ENCODE results near the gene INHBA. TPM values are rescaled to one million over a fixed set of nuclear protein-coding genes. Genes with fewer than 3 reads are reported as not detected.

INHBA gene
- total RNA-seq, 1 experiment from 2014 or later, result 1.7 TPM

GRCh38 chr7:41744161-41744560, 41.3 kb upstream of the INHBA start:
- H3K9ac ChIP-seq (ENCODE audit: extremely low read depth, insufficient read length, low read length), result no peak overlapping the region
- no peak overlapping the region for H2BK20ac ChIP-seq (ENCODE audit: low read depth, low read length, poor library complexity, severe bottlenecking)
- no peak overlapping the region for H3K18ac ChIP-seq (ENCODE audit: insufficient read length, low read depth, low read length)
- no peak overlapping the region for H2BK12ac ChIP-seq (ENCODE audit: insufficient read length, low read depth, low read length)
- H2BK15ac ChIP-seq (ENCODE audit: low read depth, low read length), result no peak overlapping the region
- H3K27me3 Mint-ChIP-seq (ENCODE audit: low read depth), result no peaks in the 10 kb centered on the region; the same call in 1 of the 2 replicates
- H3K23ac ChIP-seq (ENCODE audit: insufficient read length, low read depth, low read length), result no peak overlapping the region
- no CpG with 5 or more reads among the region's 4 CpGs for WGBS (ENCODE audit: extremely low coverage, insufficient read length, low lambda C conversion rate)
- no peak overlapping the region for H3K4me2 ChIP-seq (ENCODE audit: insufficient read depth, insufficient read length, low read length)
- TF ChIP-seq CTCF (conservative IDR thresholded peaks at IDR 0.05), result no peak
- H3K56ac ChIP-seq (ENCODE audit: insufficient read length, low read depth, low read length), result no peak overlapping the region
- H2AFZ ChIP-seq (ENCODE audit: low read length), result peak overlapping the region; percentile 32
- H2BK120ac ChIP-seq (ENCODE audit: low read depth, low read length, poor library complexity, severe bottlenecking), result no peak overlapping the region
- H2AK5ac ChIP-seq (ENCODE audit: insufficient read length, low read length), result no peak overlapping the region
- H4K8ac ChIP-seq (replicated peaks; ENCODE audit: insufficient read length, low read depth, low read length), result no peak overlapping the region
- H3K36me3 Mint-ChIP-seq (ENCODE audit: insufficient read depth in 1 of 3, low read depth in 3 of 3), result peaks cover 11 to 31% (median 13%) of the 10 kb centered on the region in 3 experiments
- H3K9me3 ChIP-seq (ENCODE audit: control insufficient read depth, low read depth, low read length), result peaks cover 8% of the 10 kb centered on the region
- H3K27me3 ChIP-seq (ENCODE audit: insufficient read depth, low read length), result no peaks in the 10 kb centered on the region
- no peak overlapping the region for H3K27ac ChIP-seq (ENCODE audit: insufficient read length, low read depth, low read length)
- no peak overlapping the region for H4K91ac ChIP-seq (ENCODE audit: insufficient read length, low read depth, low read length)
- no peak overlapping the region for H4K5ac ChIP-seq (ENCODE audit: insufficient read length, low read depth, low read length)
- no peaks in the 10 kb centered on the region for H3K23me2 ChIP-seq (ENCODE audit: insufficient read length, low read depth, low read length, poor library complexity, severe bottlenecking)
- H3K4me1 Mint-ChIP-seq, result peaks cover 15 to 16% of the 10 kb centered on the region in 2 experiments
- no peak overlapping the region for H3T11ph ChIP-seq (ENCODE audit: low read length)
- H4K20me1 ChIP-seq (ENCODE audit: control insufficient read depth, insufficient read depth, insufficient read length), result no peaks in the 10 kb centered on the region
- no peak overlapping the region for H3K14ac ChIP-seq (ENCODE audit: insufficient read depth, low read length)
- no peaks in the 10 kb centered on the region for H3K79me1 ChIP-seq (ENCODE audit: insufficient read depth, low read depth, low read length, poor library complexity, severe bottlenecking)
- peak overlapping the region in 1 of 3 experiments; percentile 47; a peak in 1 of 7 replicates for H3K27ac Mint-ChIP-seq
- H3K4me1 ChIP-seq (ENCODE audit: insufficient read depth, low read length), result peaks cover 5% of the 10 kb centered on the region; the same call in 1 of the 2 replicates
- no peak overlapping the region for H3K4me3 Mint-ChIP-seq
- H3K4ac ChIP-seq (ENCODE audit: low read depth, low read length), result no peak overlapping the region
- no peak overlapping the region for H2BK5ac ChIP-seq (ENCODE audit: insufficient read length, low read length)
- H3K79me2 ChIP-seq (ENCODE audit: insufficient read depth, low read length), result no peaks in the 10 kb centered on the region
- H3K9me3 Mint-ChIP-seq, result peaks cover 19 to 33% of the 10 kb centered on the region in 2 experiments
- no peak for DNase-seq
